ENCODE results near the gene BRD9. TPM values are rescaled to one million over a fixed set of nuclear protein-coding genes. Genes with fewer than 3 reads are reported as not detected.
A peak's percentile ranks its signal among the peaks of the same experiment; 100 is the strongest.

The BRD9 gene
- total RNA-seq, 4 donors from 2014 or later: 20.3 to 28.8 (median 22.2) TPM

DNA sequence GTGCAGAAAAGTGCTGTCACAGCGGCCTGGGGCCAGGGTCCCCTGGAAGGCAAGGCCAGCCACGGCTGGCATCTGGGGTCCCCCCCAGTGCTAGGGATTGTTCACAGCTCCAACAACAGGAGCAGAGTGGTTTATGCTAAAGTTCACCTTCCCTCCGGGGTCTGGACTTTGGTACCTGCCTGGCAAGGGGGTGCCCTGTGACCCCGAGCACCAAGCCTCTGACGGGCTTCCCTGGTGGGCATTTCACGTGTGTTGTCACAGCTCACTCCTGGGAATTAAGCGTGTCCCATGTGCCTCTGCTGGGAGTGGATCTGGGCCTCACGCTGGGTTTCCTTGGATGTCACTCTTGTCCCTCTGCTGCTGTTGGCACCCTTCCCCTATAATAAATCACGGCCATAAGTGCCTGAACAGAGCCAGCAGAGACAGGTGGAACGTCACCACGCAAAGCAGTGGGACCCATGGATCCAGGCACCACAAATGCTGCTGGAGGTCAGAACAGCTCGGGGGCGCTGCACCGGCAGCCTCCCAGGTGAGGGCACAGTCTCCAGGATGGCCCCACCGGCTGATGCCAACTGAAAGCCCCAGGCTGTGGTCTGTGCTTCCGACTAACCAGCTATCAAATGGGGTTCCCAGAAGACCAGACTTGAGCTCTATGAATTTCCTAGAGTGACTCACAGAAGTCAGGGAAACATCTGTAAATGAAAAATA lies 24.0 kb downstream of the BRD9 start:
- DNase-seq (no peak), ATAC-seq (peak in 1 of 2 donors; percentile 36)
- in situ Hi-C loops (cut with MboI; ENCODE audit: low sequenced_read_pairs in 4 of 4): no loop called here
- H3K36me3 ChIP-seq: peaks cover 0 to 85% of the 10 kb centered on the region in 2 donors
- H3K9me3 ChIP-seq: no peaks in the 10 kb centered on the region
- intact Hi-C loops (cut with DNase I; ENCODE audit: low total_unique reads): no loop called here
- H3K4me1 ChIP-seq: no peaks in the 10 kb centered on the region
- TF ChIP-seq, protein P1, sequence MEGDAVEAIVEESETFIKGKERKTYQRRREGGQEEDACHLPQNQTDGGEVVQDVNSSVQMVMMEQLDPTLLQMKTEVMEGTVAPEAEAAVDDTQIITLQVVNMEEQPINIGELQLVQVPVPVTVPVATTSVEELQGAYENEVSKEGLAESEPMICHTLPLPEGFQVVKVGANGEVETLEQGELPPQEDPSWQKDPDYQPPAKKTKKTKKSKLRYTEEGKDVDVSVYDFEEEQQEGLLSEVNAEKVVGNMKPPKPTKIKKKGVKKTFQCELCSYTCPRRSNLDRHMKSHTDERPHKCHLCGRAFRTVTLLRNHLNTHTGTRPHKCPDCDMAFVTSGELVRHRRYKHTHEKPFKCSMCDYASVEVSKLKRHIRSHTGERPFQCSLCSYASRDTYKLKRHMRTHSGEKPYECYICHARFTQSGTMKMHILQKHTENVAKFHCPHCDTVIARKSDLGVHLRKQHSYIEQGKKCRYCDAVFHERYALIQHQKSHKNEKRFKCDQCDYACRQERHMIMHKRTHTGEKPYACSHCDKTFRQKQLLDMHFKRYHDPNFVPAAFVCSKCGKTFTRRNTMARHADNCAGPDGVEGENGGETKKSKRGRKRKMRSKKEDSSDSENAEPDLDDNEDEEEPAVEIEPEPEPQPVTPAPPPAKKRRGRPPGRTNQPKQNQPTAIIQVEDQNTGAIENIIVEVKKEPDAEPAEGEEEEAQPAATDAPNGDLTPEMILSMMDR (IDR thresholded peaks at IDR 0.05 in 4 of 5, conservative IDR thresholded peaks at IDR 0.05 in 1 of 5): no peak
- no peak for TF ChIP-seq POLR2A (IDR thresholded peaks at IDR 0.05)
- no peak overlapping the region for H3K4me3 ChIP-seq
- H3K27ac ChIP-seq: no peak overlapping the region
- no peaks in the 10 kb centered on the region for H3K27me3 ChIP-seq

DNA sequence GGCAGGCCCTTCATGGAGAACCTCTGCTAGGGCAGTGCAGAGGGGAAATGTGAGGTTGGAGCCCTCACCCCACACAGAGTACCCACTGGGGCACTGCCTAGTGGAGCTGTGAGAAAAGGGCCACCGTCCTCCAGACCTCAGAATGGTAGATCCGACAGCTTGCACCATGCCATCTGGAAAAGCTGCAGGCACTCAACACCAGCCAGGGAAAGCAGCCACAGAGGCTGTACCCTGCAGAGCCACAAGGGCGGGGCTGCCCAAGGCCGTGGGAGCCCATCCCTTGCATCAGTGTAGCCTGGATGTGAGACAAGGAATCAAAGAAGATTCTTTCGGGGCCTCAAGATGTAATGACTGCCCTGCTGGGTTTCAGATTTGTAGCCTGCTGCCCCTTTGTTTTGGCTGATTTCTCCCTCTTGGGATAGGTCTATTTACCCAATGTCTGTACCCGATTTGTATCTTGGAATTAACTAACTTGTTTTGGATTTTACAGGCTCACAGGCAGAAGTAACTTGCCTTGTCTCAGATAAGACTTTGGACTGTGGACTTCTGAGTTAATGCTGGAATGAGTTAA lies 25.2 kb downstream of the BRD9 start:
- no peaks in the 10 kb centered on the region for H3K9me3 ChIP-seq
- DNase-seq (no peak), ATAC-seq (no peak)
- no peaks in the 10 kb centered on the region for H3K27me3 ChIP-seq
- H3K4me3 ChIP-seq: no peak overlapping the region
- TF ChIP-seq POLR2A (IDR thresholded peaks at IDR 0.05): no peak
- TF ChIP-seq, protein P1 (IDR thresholded peaks at IDR 0.05 in 4 of 5, conservative IDR thresholded peaks at IDR 0.05 in 1 of 5): no peak
- in situ Hi-C loops (cut with MboI; ENCODE audit: low sequenced_read_pairs in 4 of 4) (no loop called here), intact Hi-C loops (cut with DNase I; ENCODE audit: low total_unique reads) (no loop called here)
- no peak overlapping the region for H3K27ac ChIP-seq
- peaks cover 0 to 95% of the 10 kb centered on the region in 2 donors for H3K36me3 ChIP-seq
- no peaks in the 10 kb centered on the region for H3K4me1 ChIP-seq

DNA sequence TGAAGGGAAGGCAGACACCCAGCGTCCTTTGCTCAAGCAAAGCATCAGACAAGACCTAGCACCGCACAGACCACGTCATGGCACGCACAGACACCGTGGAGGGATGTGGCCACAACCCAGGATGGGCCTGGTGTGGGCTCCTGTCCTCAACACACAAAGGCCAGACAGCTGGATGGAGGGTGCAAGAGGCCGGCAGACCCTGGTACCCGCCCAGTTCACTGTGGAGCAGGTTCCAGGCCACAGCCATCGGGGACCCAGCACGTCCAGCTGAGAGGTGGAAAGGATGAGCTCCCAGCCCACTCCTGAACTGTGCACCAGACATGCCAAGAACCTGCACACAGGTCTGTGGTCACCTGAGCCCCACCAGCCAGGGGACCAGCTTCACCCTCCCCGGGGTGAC lies 26.8 kb downstream of the BRD9 start:
- H3K9me3 ChIP-seq: no peaks in the 10 kb centered on the region
- no peaks in the 10 kb centered on the region for H3K27me3 ChIP-seq
- H3K4me1 ChIP-seq: no peaks in the 10 kb centered on the region
- TF ChIP-seq, protein P1 (IDR thresholded peaks at IDR 0.05 in 4 of 5, conservative IDR thresholded peaks at IDR 0.05 in 1 of 5): no peak
- TF ChIP-seq POLR2A (IDR thresholded peaks at IDR 0.05): no peak
- no peak overlapping the region for H3K4me3 ChIP-seq
- peaks cover 0 to 82% of the 10 kb centered on the region in 2 donors for H3K36me3 ChIP-seq
- intact Hi-C loops (cut with DNase I; ENCODE audit: low total_unique reads) (no loop called here), in situ Hi-C loops (cut with MboI; ENCODE audit: low sequenced_read_pairs in 4 of 4) (no loop called here)
- no peak for ATAC-seq
- DNase-seq: no peak
- H3K27ac ChIP-seq: no peak overlapping the region

DNA sequence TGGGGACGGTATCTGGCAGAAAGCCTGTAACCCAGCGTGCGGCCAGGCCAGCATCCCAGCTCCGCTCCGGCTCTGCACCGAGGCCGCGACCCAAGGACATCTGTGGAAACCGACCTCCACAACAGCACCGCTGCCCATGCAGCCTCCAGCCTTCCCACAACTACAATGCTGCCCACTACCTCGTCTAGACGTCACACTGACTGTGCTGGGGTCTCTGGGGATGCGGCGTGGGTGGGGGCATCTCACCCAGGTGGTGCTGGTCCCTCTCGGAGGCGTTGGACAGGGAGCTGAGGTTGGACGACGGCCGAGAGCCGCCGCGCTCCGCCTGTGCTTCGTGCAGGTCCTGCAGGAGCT lies 27.5 kb downstream of the BRD9 start:
- no peak for ATAC-seq

More for the DNA sequence above, 27.5 kb downstream of the BRD9 start:
- H3K27ac ChIP-seq: no peak overlapping the region
- peaks cover 0 to 75% of the 10 kb centered on the region in 2 donors for H3K36me3 ChIP-seq
- in situ Hi-C loops (cut with MboI; ENCODE audit: low sequenced_read_pairs in 4 of 4) (no loop called here), intact Hi-C loops (cut with DNase I; ENCODE audit: low total_unique reads) (no loop called here)
- no peak for DNase-seq
- H3K4me3 ChIP-seq: no peak overlapping the region
- no peaks in the 10 kb centered on the region for H3K9me3 ChIP-seq
- TF ChIP-seq POLR2A (IDR thresholded peaks at IDR 0.05): no peak
- TF ChIP-seq, protein P1 (IDR thresholded peaks at IDR 0.05 in 4 of 5, conservative IDR thresholded peaks at IDR 0.05 in 1 of 5): no peak
- H3K27me3 ChIP-seq: no peaks in the 10 kb centered on the region
- no peaks in the 10 kb centered on the region for H3K4me1 ChIP-seq
